HS-27A (cell line): Measurements from ENCODE around the gene SCD.
A peak's percentile ranks its signal among the peaks of the same experiment; 100 is the strongest.
"Not testable (repeated sequence)": the region's sequence is repeated elsewhere in the genome, so short reads cannot be mapped to it uniquely, and the experiment has no call there.

Experiments used
- DNase-seq: peaks from one replicate; pipeline ENCODE4 v3.0.0-alpha.2; 2012; ENCODE audit warnings: low read depth, missing footprints

The SCD gene

GRCh38 chr10:100346765-100347567 is at the start of gene SCD:
SCD (plus strand) TSS chr10:100347233; CDS start chr10:100347505, 272 bp downstream.
- DNase-seq: peak; percentile 66

DNA sequence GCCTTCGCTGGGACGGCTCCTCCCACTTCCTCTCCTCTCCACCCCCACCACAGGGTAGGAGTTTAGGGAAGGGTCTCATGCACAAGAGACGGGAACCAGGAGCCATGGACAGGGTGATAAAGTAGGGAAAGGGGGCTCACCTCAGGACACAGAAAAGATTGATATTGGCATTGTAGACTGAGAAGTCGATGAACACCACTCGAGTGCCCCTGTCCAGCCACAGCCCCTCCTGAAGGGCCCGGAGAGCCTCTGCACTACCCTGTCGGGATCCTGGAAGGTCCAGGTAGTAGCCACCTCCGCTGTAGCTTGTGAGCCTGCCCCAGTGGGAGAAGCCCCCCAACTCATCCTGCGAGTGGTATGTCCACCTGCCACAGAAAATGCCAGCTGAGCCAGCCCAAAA is 49.8 kb upstream of the SCD start:
- DNase-seq: no peak

DNA sequence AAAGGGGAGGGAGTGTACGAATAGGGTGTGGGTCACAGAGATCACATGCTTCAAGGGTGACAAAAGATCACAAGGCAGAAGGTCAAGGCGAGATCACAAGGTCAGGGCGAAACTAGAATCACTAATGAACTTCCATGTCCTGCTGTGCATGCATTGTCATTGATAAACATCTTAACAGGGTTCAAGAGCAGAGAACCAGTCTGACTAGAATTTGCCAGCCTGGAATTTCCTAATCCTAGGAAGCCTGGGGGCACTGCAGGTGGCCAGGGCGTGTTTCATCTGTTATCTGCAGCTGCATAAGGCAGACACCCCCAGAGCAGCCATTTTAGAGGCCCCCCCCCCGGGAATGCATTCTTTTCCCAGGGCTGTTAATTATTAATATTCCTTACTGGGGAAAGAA is 45.9 kb upstream of the SCD start:
- DNase-seq: not testable (repeated sequence)

GRCh38 chr10:100303724-100304319 is 43.2 kb upstream of the SCD start:
- DNase-seq: no peak

DNA sequence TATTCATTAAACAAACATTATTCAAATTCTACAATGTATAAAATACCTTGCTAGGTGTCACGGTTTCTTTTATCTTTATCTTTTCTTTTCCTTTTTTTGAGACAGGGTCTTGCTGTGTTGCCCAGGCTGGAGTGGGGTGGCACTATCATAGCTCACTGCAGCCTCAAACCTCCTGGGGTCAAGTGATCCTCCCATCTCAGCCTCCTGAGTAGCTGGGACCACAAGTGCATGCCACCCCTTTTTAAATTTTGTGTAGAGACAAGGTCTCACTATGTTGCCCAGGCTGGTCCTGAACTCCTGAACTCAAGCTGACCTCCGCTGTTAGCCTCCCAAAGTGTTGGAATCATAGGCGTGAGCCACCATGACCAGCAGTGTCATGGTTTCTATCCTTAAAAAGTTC is 42.6 kb upstream of the SCD start:
- DNase-seq: no peak

DNA sequence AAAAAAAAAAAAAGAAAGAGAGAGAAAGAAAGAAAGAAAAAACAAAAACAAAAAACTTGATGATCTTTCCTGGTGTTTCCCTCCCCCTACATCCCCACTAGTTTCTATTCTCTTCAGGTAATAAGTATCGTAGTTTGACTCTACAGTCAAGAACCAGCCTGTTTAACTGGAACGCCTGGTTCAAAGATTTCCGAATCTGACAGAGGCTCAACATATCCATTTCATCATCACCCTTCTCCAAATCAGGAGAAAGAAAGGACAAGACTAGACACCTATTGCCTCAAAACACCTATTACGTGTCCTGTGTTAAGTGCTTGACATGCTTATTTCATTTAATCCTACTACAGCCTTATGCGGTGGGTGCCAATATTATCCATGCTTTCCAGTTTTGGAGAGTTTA is 40.2 kb upstream of the SCD start:
- no peak for DNase-seq

GRCh38 chr10:100307684-100308083 is 39.3 kb upstream of the SCD start:
- DNase-seq: no peak

- DNase-seq: no peak
Measured at GRCh38 chr10:100311298-100311697, 35.7 kb upstream of the SCD start.

- no peak for DNase-seq
Measured at GRCh38 chr10:100315615-100316014, 31.4 kb upstream of the SCD start.

DNA sequence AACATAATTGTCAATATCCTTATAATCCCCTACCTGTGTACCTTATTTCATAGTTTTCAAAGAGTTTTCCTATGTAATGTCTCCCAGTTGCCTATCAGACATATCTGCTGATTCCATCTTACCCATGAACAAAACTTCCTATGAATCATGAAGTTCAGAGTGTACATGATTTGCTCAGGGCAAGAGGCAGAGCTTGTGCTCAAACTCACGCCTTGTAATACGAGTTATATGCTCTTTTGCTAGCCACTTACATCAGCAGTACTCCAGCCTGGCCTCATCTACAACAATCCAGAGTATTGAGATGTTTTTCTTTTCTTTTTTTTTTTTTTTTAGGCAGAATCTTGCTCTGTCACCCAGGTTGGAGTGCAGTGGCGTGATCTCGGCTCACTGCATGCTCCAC is 28.8 kb upstream of the SCD start:
- no peak for DNase-seq

GRCh38 chr10:100319707-100320402 is 27.2 kb upstream of the SCD start:
- DNase-seq: no peak

DNA sequence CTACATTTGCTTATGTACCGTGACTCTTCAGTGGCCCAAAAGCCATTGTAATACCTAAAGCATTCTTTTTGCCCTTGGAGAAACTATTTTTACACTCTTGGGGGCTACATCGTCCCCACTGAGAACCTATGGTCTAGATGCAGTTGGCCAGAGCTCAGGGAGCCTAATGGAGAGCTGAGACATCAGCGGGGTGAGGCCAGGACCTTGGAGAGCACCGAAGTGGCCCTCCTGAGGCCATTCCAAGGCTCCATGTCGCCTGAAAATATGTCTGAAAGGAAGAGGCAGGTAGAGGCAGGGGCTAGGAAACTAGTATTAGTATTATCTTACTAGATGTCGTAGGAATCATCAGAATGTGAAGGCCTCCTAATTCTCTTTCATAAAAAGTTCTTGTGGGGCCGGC is 21.9 kb upstream of the SCD start:
- DNase-seq: no peak

DNA sequence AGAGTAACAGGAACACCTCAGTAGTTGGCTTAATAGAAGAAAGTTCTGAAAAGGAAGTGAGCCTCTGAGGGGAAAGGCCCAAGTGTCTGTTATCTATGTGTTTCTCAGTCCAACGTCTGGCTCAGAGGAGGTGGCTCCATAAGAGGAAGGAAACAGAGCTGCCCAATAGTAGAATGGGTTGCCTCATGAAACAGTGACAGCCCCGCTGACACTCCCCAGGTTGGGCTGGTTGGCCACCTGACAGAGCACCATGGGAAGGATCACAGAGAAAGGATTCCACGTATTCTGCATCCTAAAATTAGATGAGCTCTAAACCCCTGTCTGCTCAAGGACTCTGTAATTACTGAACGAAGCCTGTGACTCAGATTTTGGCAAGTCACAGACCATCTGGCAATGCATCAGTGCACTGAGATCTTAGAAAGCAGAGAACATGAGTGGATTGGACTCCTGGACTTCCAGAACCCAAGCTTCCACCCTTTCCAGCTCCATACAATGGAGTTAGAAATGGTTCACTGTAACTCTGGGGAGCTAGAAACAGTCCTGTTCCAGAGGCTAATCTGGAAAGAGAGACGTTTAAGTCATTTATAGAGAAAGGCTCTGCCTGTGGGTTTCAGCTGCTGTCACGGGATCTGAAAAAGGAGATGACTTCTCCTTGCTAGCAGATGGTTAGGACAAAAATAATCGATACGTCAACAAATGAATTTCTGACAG is 19.9 kb upstream of the SCD start:
- DNase-seq: no peak

GRCh38 chr10:100327718-100328009 is 19.4 kb upstream of the SCD start:
- DNase-seq: no peak

GRCh38 chr10:100328198-100328597 is 18.8 kb upstream of the SCD start:
- DNase-seq: no peak

DNA sequence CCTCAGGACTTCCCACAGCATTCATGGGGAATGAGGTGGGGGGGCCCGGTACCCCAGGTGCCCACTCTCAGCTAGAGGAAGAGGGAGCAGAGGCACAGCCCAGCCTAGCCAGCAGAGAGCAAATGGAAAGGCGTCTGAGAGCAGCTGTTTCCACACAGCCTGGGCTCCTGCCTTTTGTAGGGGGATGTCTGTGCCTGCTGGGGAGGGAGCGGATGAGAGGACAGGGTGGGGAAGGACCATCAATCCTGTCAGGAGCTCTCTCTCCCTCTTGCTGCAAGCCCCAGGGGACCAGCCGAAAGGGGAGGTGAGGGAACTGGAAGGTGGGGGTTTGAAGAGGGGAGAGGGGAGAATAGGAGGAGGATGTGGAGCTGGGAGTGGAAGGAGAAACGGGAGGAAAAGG is 17.0 kb upstream of the SCD start, which contains the start of gene PKD2L1:
Gene PKD2L1, minus strand, starts transcription at position 150 of the 400 bp plus-strand sequence. Its CDS starts 125 bp downstream, at position 25.
- no peak for DNase-seq

DNA sequence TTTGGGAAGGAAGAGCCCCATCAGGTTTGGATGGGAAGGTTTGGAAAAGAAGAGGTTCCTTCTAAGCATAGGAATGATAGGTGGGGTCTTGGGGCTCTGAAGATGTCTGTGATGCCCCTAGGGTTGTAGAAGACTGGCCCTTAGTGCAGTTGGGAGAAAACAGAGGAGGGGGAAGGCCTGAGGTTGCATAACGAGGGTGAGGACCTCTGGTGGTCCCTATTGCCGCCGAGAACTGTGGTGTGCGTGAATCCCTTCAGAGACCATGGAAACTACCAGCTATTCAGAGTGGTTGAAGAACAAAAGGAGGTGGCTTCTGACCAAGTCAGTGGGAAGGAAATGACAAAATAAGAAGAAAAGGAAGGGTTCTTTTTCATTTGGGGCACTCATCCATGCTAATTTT is 13.9 kb upstream of the SCD start:
- no peak for DNase-seq

DNA sequence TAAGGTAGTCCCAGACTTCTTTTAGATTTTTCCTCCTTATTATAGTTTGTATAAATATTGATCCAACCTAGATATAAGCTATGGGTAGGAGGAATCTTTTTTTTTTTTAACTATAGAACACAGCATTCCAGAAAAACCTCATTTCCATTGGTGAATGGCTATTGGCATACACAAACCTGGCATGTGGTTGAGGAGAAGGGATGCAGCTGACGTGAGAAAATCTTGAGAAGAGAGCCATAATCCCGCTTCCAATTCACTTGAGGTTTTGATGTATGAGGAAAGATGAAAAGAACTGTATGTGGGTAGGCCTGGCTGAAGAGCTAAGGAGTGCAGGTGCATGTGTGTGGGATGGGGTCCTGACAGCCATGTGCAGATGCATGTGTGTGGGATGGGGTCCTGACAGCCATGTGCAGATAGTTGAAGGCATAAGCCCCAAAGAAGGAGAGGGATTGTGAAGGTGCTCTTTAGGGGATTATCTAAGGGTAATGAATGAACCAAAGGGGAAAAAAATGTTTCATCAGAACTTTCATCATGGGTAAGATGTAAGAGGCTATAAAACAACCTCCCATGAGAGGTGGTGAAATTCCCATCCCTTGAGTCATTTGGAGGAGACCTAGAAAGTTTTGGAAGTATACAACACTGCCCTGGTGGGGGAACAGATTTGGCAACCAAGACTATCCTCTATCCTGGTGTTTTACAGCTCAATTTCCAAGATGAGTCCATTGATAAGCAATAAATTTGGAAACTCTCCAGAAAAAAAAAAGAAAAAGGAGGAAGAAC is 13.2 kb upstream of the SCD start:
- DNase-seq: no peak

DNA sequence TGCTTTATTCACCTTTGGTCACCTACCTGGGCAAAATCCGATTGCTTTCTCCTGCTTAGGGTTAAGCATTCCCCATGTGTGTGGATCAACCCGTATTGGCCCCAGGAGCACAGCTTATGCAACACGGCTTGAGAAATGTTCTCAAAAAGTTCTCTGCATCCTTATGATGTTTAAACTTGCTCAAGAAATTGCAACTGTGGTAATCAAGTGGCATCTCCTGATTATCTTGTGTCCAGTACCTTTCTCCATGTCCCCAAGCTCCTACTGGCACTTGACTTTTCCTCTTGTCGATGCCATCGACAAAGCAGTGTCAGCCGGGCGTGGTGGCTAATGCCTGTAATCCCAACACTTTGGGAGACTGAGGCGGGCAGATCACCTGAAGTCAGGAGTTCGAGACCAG is 12.3 kb upstream of the SCD start:
- DNase-seq: no peak

DNA sequence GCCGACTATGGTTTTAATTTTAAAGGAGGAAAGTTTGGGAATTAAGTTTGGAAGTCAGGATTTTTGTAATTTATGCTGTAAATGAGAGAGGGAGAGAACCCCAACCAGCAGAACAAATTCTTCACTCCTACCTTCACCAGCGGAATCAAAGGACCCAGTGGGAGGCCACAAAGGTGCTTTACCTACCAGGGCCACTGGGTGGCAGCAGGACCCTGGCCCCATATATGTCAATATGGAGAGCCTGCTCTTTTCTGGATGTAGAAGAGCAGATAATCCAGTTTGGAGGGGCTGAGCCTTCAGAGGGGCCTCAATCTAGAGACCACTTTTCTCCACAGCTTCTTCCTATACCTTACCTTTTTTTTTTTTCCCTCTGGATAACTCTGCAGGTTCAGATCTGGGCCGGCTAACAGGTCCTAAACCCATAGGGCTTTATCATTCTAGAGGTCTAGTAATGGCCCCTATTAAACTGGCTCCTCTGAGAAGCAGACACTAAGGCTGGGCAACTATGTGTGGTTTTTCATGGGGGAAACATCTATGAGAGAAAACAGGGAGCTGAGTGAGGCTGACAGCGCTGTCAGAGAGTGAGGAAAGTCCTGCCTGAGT is 8.5 kb upstream of the SCD start:
- DNase-seq: no peak

DNA sequence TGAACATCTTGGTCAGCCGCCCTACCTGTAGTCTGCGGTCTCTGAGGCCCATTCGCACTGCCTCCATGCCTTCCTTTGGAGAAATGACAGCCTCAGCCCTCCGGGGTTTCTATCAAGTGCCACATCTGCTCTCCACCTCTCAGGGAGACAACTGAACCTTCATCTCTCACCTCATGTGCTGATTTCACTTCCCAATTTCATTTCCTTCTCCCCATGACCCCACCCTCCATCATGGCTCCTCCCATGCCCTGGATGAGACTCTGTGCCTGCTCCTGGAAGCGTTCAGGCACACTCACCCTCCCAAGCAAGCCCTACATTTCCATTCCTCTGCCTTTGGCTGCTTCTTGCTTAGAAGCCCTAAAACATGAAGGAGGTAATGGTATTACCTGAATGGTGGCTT is 7.8 kb upstream of the SCD start:
- no peak for DNase-seq
